SU-DHL-6 (cell line): Measurements from ENCODE around the gene CA12.

Experiments used
- CTCF ChIP-seq: fragments of 200-600 bp; sonication (generic); IDR thresholded peaks from one replicate; pipeline ENCODE4 v1.5.1; 2017; ENCODE audit warnings: antibody characterized with exemption, mild to moderate bottlenecking, low read length, moderate library complexity; ENCODE audit not compliant: insufficient read depth, poor library complexity, severe bottlenecking
- EZH2phosphoT487 ChIP-seq: fragments of 200-600 bp; sonication (generic), shearing (Covaris generic); conservative IDR thresholded peaks from 2 replicates; pipeline ENCODE4 v1.6.1; 2018; ENCODE audit warnings: mild to moderate bottlenecking, antibody characterized with exemption, low read length, moderate library complexity, mixed read lengths

GRCh38 chr15:63351170-63351569, 30.5 kb downstream of the CA12 start:
- TF ChIP-seq CTCF: no peak
- TF ChIP-seq EZH2phosphoT487: no peak
